ENCODE results near the gene PPP2R5D. TPM values are rescaled to one million over a fixed set of nuclear protein-coding genes. Genes with fewer than 3 reads are reported as not detected.
A peak's percentile ranks its signal among the peaks of the same experiment; 100 is the strongest.

PPP2R5D gene
- total and polyA plus RNA-seq, 9 of the 15 experiments (the other 6 are each of a cell fraction or from before 2014, with no cell fraction given), result 1.3 to 96.1 (median 38.4) TPM

GRCh38 chr6:43052225-43052841 is 68.0 kb downstream of the PPP2R5D start (continued):
- no peak for TF ChIP-seq DLX4 (CRISPR knock-in tag; IDR thresholded peaks at IDR 0.05)
- TF ChIP-seq GTF2E2 (tag; IDR thresholded peaks at IDR 0.05), result no peak
- TF ChIP-seq FOXA3 (CRISPR knock-in tag; conservative IDR thresholded peaks at IDR 0.05 in 1 of 2, IDR thresholded peaks at IDR 0.05 in 1 of 2), result 0 out of 4 replicates have a peak, but pooled peaks of 1 of the 2 experiments have one; percentile 28
- no peak for TF ChIP-seq TRIM28 (IDR thresholded peaks at IDR 0.05)
- TF ChIP-seq NR2C2 (CRISPR knock-in tag; IDR thresholded peaks at IDR 0.05), result no peak
- no peak for TF ChIP-seq NR2C2 (tag; IDR thresholded peaks at IDR 0.05)
- TF ChIP-seq GATA2 (CRISPR knock-in tag; IDR thresholded peaks at IDR 0.05), result 0 out of 2 replicates have a peak, but pooled peaks have one; percentile 41
- 0 out of 2 replicates have a peak, but pooled peaks have one; percentile 29 for TF ChIP-seq CBFB (CRISPR knock-in tag; IDR thresholded peaks at IDR 0.05)
- no peak for TF ChIP-seq ZNF232 (CRISPR knock-in tag; IDR thresholded peaks at IDR 0.05)
- TF ChIP-seq PTTG1 (tag; IDR thresholded peaks at IDR 0.05; ENCODE audit: low read depth), result no peak
- TF ChIP-seq MIER1 (IDR thresholded peaks at IDR 0.05; ENCODE audit: low read depth), result no peak

Data from K562 (cell line).